Vagina (tissue), 2 donors: ENCODE measurements around the gene MED17.

Source experiments
- CTCF ChIP-seq, 3 experiments: fragments of 450-650 bp in 2 of 3; fragments of 200-600 bp in 1 of 3; sonication (generic) in 1 of 3; IDR thresholded peaks; one replicate each; pipeline ENCODE4 v1.5.1; 2017 to 2019; ENCODE audit warnings: antibody characterized with exemption in 3 of 3, mild to moderate bottlenecking in 2 of 3, moderate library complexity in 2 of 3
- POLR2A ChIP-seq, 2 donors: fragments of 450-650 bp; IDR thresholded peaks; one replicate each; pipeline ENCODE4 v1.6.1; 2017; ENCODE audit warnings: antibody characterized with exemption in 2 of 2, mild to moderate bottlenecking in 2 of 2, moderate library complexity in 2 of 2

GRCh38 chr11:93741094-93741881, 42.8 kb upstream of the MED17 start, which contains the start of the genes C11orf54 and TAF1D:
- TF ChIP-seq CTCF (IDR thresholded peaks at IDR 0.05), result no peak
- TF ChIP-seq POLR2A (IDR thresholded peaks at IDR 0.05), result peak in 1 of 2 donors; percentile 72
